WI38 (cell line): ENCODE measurements around the gene LCE1F.

ENCODE experiments used
- H3K4me3 ChIP-seq: 2 replicates; pipeline ENCODE4 v1.5.1; 2011; ENCODE audit warnings: low read depth, mild to moderate bottlenecking, control low read depth, low read length
- CTCF ChIP-seq: IDR thresholded peaks from 2 replicates; pipeline ENCODE4 v1.5.1; 2012; ENCODE audit warnings: low read depth, mild to moderate bottlenecking, control low read depth, low read length

LCE1F gene

DNA sequence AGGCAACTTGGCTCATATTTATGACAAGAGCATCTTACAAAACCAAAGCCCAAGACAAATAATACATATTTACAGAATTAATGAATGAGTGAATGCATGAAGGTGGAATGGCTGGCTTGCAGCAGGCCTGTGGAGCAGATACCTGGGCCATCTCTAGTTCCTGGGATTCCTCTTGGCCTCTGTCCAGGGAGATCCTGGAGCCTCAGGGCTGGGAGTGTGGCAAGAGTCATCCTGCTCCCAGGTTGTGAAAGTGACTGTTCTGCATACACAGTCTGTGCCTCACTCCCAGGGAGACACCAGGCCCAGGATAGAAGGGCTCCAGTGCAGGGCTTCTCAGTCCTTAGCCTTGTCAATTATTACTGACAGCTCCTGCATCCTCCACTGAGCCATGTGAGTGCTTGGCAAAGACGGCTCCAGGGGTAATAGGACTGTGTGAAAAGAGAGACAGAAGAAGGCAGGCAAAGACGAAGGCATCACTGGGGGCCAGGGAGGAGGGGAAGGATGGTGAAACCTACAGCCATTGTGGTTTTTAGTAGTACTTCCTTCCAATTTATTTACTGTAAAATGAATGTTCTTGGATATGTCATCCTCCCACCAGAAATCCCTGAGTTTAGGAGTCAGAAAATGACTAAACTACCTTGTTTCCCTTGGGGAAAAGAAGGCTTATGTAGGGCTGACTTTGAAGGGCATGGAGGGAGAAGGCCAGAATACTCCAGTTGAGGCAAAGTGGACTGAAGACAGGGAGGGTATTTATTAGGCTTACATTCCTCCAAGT lies 31.4 kb upstream of the LCE1F start:
- H3K4me3 ChIP-seq = no peak overlapping the region
- TF ChIP-seq CTCF = no peak

DNA sequence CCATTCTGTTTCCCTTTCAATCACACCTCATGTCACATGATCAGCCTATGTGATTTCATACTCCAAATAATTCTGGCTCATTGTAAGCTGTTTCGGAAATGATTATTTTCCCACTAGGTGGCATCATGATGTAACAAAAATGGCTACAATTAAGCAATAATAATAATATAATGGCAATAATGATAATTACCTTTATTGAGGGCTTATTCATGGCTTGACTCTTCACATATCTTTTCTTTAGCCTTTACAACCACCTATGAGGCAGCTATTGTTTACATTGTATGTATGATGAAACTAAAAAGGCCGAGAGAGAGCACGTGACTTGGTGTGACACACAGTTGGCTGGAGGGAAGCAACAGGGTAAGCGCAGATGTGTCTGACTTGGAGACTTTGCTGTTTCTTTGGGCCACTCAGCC lies 29.6 kb upstream of the LCE1F start:
- no peak for TF ChIP-seq CTCF
- H3K4me3 ChIP-seq = no peak overlapping the region

DNA sequence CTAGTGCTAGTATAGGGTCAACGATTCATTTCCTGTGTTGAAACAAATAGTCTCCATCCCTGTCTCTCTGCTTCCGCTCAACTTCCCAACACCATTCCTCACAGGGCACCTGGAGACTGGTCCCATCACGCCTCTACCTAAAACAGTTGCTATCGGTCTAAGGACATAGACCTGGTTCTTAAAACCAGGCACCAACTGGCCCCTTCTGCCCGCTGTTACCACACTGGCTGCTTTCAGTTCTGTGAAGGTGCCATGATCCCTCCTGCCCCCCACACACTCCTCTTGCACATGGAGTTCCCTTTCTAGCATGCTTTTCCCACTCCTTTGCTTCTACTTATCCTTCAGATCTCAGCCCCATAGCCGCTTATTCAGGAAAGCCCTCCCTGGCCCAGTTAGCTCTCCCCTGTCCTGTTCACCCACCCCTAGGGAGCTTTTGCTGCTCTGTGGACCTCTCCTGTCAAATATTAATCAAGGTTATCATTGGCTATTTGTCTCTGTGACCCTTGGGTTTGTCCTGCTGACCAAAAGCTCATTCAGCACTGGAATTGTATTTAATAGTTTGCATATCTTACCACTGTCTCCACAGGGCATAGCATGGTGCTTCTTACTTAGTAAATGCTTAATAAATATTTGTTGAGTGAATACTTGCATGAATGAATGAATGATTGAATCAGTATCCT lies 29.0 kb upstream of the LCE1F start:
- H3K4me3 ChIP-seq = no peak overlapping the region
- TF ChIP-seq CTCF = no peak

- no peak for TF ChIP-seq CTCF
- no peak overlapping the region for H3K4me3 ChIP-seq
Measured at GRCh38 chr1:152747831-152748230, 27.1 kb upstream of the LCE1F start.

GRCh38 chr1:152752225-152752624 lies 22.7 kb upstream of the LCE1F start:
- TF ChIP-seq CTCF = no peak
- H3K4me3 ChIP-seq = no peak overlapping the region

- TF ChIP-seq CTCF = no peak
Measured at GRCh38 chr1:152753586-152753985, 21.4 kb upstream of the LCE1F start.

DNA sequence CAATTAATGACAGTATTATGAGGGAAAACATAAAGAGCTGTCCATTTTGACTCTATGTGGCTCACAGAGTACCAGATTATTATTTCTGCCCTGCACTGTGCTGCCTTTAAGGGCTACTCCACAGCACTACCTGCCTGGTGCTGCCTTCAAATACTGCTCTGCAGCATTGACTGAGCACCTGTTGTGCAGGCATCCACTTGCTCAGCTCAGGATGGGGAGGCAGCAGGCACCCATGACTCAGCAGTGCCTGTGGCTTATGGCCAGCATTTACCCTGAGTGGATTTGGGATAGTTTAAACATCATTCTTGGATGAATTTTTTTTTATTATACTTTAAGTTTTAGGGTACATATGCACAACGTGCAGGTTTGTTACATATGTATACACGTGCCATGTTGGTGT lies 18.1 kb upstream of the LCE1F start:
- no peak for TF ChIP-seq CTCF

More at GRCh38 chr1:152753586-152753985, 21.4 kb upstream of the LCE1F start:
- H3K4me3 ChIP-seq = no peak overlapping the region

More for the DNA sequence above, 18.1 kb upstream of the LCE1F start:
- no peak overlapping the region for H3K4me3 ChIP-seq
